Gastroesophageal sphincter (tissue), 3 donors: ENCODE measurements around the gene CLSTN2.

Experiments used
- EP300 ChIP-seq: sonication (generic); formaldehyde crosslinking; IDR thresholded peaks from one replicate; pipeline ENCODE4 v1.6.1; 2017; ENCODE audit warnings: antibody characterized with exemption, mild to moderate bottlenecking
- TF ChIP-seq, protein P1 (sequence below), 4 experiments: fragments of 200-600 bp in 2 of 4; fragments of 450-650 bp in 2 of 4; sonication (generic) in 1 of 4; IDR thresholded peaks; one replicate each; pipeline ENCODE4 v1.5.1; 2017 to 2019; ENCODE audit warnings: antibody characterized with exemption in 4 of 4, mild to moderate bottlenecking in 2 of 4, moderate library complexity in 2 of 4

DNA sequence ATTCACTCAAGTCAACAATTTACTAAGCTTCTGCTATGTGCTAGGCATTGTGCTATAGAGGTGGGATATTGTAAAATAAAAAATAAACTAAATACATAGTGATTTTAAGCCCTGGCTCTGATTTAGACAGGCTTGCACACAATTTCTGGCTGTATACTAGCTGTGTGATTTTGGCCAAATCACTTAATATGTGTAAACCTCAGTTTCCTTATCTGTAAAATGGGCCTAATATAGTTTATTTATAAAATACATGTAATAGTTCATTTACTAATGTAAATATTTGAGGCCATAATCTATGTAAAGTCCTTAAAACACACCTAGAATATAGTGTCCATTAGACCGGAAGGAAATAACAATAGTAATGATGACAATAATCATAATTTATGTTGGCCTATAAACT is 363.1 kb downstream of the CLSTN2 start:
- TF ChIP-seq EP300, result no peak
- TF ChIP-seq, protein P1, sequence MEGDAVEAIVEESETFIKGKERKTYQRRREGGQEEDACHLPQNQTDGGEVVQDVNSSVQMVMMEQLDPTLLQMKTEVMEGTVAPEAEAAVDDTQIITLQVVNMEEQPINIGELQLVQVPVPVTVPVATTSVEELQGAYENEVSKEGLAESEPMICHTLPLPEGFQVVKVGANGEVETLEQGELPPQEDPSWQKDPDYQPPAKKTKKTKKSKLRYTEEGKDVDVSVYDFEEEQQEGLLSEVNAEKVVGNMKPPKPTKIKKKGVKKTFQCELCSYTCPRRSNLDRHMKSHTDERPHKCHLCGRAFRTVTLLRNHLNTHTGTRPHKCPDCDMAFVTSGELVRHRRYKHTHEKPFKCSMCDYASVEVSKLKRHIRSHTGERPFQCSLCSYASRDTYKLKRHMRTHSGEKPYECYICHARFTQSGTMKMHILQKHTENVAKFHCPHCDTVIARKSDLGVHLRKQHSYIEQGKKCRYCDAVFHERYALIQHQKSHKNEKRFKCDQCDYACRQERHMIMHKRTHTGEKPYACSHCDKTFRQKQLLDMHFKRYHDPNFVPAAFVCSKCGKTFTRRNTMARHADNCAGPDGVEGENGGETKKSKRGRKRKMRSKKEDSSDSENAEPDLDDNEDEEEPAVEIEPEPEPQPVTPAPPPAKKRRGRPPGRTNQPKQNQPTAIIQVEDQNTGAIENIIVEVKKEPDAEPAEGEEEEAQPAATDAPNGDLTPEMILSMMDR (IDR thresholded peaks at IDR 0.05), result no peak
